ENCODE data around the gene FAM171A1.

- TF ChIP-seq CTCF (IDR thresholded peaks at IDR 0.05) (no peak), POLR2A (IDR thresholded peaks at IDR 0.05) (no peak)
Observed at GRCh38 chr10:15266117-15266516, 105.0 kb downstream of the FAM171A1 start.
